DOHH2 (cell line): ENCODE data around the gene SF3A1.

Source experiments
- CTCF ChIP-seq: fragments of 200-600 bp; sonication (generic); IDR thresholded peaks from one replicate; pipeline ENCODE4 v1.5.1; 2014; ENCODE audit warnings: antibody characterized with exemption, mild to moderate bottlenecking, low read depth, low read length; ENCODE audit not compliant: poor library complexity, severe bottlenecking
- EZH2phosphoT487 ChIP-seq: fragments of 200-600 bp; sonication (generic); IDR thresholded peaks from 2 replicates; pipeline ENCODE4 v1.6.1; 2017; ENCODE audit warnings: borderline replicate concordance, mild to moderate bottlenecking, antibody characterized with exemption, low read length, moderate library complexity, mixed read lengths

GRCh38 chr22:30297991-30298701 is 58.5 kb downstream of the SF3A1 start:
- TF ChIP-seq CTCF (no peak), EZH2phosphoT487 (no peak)
